NB4 (cell line): Measurements from ENCODE around the gene NPIPB6.

Source experiments
- DNase-seq: peaks from one replicate; pipeline ENCODE4 v3.0.0; 2010; ENCODE audit warnings: low read depth
- H3K4me3 ChIP-seq: one replicate; pipeline ENCODE4 v1.5.1; 2011; ENCODE audit warnings: mild to moderate bottlenecking, low read depth, low read length, moderate library complexity
- CTCF ChIP-seq: IDR thresholded peaks from one replicate; pipeline ENCODE4 v1.5.1; 2012; ENCODE audit warnings: low read depth, low read length
- MYC ChIP-seq: IDR thresholded peaks from 2 replicates; pipeline ENCODE4 v1.6.1; 2011; ENCODE audit warnings: low read depth, low read length
- POLR2A ChIP-seq: IDR thresholded peaks from 2 replicates; pipeline ENCODE4 v1.6.1; 2011; ENCODE audit warnings: mild to moderate bottlenecking; ENCODE audit not compliant: insufficient read length; ENCODE audit errors: extremely low read depth
- TF ChIP-seq, protein P1 (sequence below): IDR thresholded peaks from 2 replicates; pipeline ENCODE4 v1.6.1; 2011; ENCODE audit warnings: low read depth, low read length

The NPIPB6 gene

GRCh38 chr16:28300327-28300726 lies 63.0 kb downstream of the NPIPB6 start:
- no peak for DNase-seq
- TF ChIP-seq MYC = no peak
- no peak for TF ChIP-seq CTCF
- no peak for TF ChIP-seq POLR2A
- H3K4me3 ChIP-seq = no peak overlapping the region

DNA sequence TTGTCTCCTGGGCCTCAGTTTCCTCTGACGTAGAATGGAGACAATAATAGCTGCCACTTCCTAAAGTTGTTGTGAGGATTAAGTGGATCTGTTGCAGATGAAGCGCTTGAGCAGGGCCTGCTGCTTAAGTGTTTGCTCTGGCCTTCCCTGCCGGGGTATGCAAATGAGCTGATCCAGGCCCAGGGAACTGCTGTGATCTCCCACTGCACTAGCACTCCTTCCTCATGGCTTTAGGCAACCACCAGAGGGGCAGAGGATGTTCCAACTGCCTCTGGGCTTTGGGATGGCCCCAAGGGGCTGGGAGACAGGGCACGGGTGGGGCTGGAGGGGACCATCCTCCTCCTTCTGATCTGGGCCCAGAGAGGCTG lies 64.8 kb downstream of the NPIPB6 start:
- no peak for DNase-seq
- no peak overlapping the region for H3K4me3 ChIP-seq
- TF ChIP-seq MYC = no peak
- no peak for TF ChIP-seq CTCF
- no peak for TF ChIP-seq POLR2A
- TF ChIP-seq, protein P1, sequence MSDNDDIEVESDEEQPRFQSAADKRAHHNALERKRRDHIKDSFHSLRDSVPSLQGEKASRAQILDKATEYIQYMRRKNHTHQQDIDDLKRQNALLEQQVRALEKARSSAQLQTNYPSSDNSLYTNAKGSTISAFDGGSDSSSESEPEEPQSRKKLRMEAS = no peak

- H3K4me3 ChIP-seq = no peak overlapping the region
- TF ChIP-seq, protein P1 = no peak
- TF ChIP-seq MYC = no peak
- no peak for TF ChIP-seq POLR2A
- TF ChIP-seq CTCF = no peak
- DNase-seq = no peak
Measured at GRCh38 chr16:28297784-28298510, 65.4 kb downstream of the NPIPB6 start.

- DNase-seq = no peak
- TF ChIP-seq, protein P1 = no peak
- no peak for TF ChIP-seq CTCF
- TF ChIP-seq POLR2A = no peak
- no peak overlapping the region for H3K4me3 ChIP-seq
Measured at GRCh38 chr16:28297308-28297707, 66.0 kb downstream of the NPIPB6 start.

- H3K4me3 ChIP-seq = no peak overlapping the region
- TF ChIP-seq, protein P1 = no peak
- no peak for TF ChIP-seq MYC
- TF ChIP-seq CTCF = no peak
- TF ChIP-seq POLR2A = no peak
Measured at GRCh38 chr16:28295276-28295675, 68.0 kb downstream of the NPIPB6 start.

DNA sequence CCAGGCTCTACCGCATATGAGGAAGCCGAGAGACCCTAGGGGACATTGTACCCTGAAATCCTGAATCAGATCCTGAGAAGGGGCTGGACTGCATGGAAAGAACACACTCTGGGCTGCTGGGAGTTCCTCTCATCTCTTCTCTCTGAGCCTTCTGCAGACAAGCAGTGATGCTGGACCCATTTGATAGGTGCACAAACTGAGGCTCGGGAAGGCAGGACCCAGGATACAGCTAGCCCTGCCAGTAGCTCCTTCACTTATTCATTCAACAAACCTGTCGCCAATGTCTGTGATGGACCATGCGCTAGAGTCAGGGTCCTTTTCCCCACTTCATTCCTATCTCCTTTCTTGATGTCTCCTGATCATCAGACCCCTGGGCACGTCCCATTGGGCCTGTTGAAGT lies 69.1 kb downstream of the NPIPB6 start:
- no peak for DNase-seq
- H3K4me3 ChIP-seq = no peak overlapping the region
- TF ChIP-seq POLR2A (no peak), CTCF (no peak), MYC (no peak)
- TF ChIP-seq, protein P1 = no peak

More at GRCh38 chr16:28295276-28295675, 68.0 kb downstream of the NPIPB6 start:
- no peak for DNase-seq
